ENCODE data around the gene BBS4. TPM values are rescaled to one million over a fixed set of nuclear protein-coding genes. Genes with fewer than 3 reads are reported as not detected.
"Not testable (repeated sequence)": the region's sequence is repeated elsewhere in the genome, so short reads cannot be mapped to it uniquely, and the experiment has no call there.

BBS4 gene
- total RNA-seq: 7.5 and 11.3 TPM in 2 replicates
- polyA plus RNA-seq: 5.8 and 6.8 TPM in 2 replicates
- polyA plus RNA-seq (2011; cell fraction: cytosol; rRNA removed): 7.6 and 7.9 TPM in 2 replicates
- 26.2 and 29.4 TPM in 2 replicates for polyA plus RNA-seq (2011; cell fraction: nucleus; rRNA removed)
- polyA plus RNA-seq (2012): 6.9 and 10.7 TPM in 2 replicates
- polyA minus RNA-seq: 16.0 TPM in 2 replicates
- polyA minus RNA-seq (2011; cell fraction: cytosol; rRNA and poly(A)+ RNA removed): 5.4 TPM
- polyA minus RNA-seq (2011; cell fraction: nucleus; rRNA and poly(A)+ RNA removed): 14.5 and 21.5 TPM in 2 replicates
- percentile 51 among the genes with signal in this experiment for Bru-seq, nascent RNA
- BruChase-seq, experiment 1, labeled RNA remaining after a 6-hour chase: percentile 51 among the genes with signal in this experiment
- percentile 54 among the genes with signal in this experiment for BruChase-seq, experiment 2, labeled RNA remaining after a 2-hour chase
- long read RNA-seq, transcript BBS4-201 (16 exons, 2,490 nt): major isoform, 24 of 30 reads
- long read RNA-seq, partial matches to known transcripts: 0 of 30 reads
- long read RNA-seq, other reads (novel, unspliced or antisense): 5 of 30 reads

GRCh38 chr15:72685925-72686794, at the start of gene BBS4, which contains the start of gene HIGD2B:
BBS4 (plus strand) TSS chr15:72686207; CDS start chr15:72686228, 21 bp downstream.
HIGD2B (minus strand) TSS chr15:72686182; CDS start chr15:72676374, 9,808 bp downstream.
- H3K36me3 ChIP-seq (ENCODE audit: control insufficient read depth in 2 of 2, extremely low read depth in 1 of 2, insufficient read depth in 2 of 2, low read length in 2 of 2): no peaks in the 10 kb centered on the region
- ChIA-PET CTCF (interaction anchor here (0.9 to 3.2 kb wide), 6 partner anchors 12 to 98 kb away, joined by 3 to 11 read pairs (median 6); no protein-coding TSS in a partner anchor), POLR2A (no interaction called here)
- TSS peak; percentile 83 for BruUV-seq (replicated peaks)
- DNase-seq (ENCODE audit: low read depth, low spot score): peak; percentile 87
- dilution Hi-C loops (cut with MboI; ENCODE audit: extremely low pct_ligation_motif_present, low sequenced_read_pairs): no loop called here
- intact Hi-C loops (cut with micrococcal nuclease): loop anchor here (5.0 kb wide), 2 partner anchors 89 to 96 kb away; partner anchors contain the start of gene ADPGK
- peak; percentile 97 for FAIRE-seq
- peak within 1 kb of the TSS; percentile 95 for H2AFZ ChIP-seq (ENCODE audit: low read depth, low read length)
- H3K4me3 ChIP-seq (replicated peaks in 1 of 3; ENCODE audit: insufficient read depth in 1 of 3, low read depth in 1 of 3, low read length in 3 of 3): peak within 1 kb of the TSS; percentile 54 to 79 (median 72)
- TF ChIP-seq EZH2 (IDR thresholded peaks at IDR 0.05; ENCODE audit: borderline replicate concordance, low read depth, low read length, severe bottlenecking) (no peak), POLR2AphosphoS5 (IDR thresholded peaks at IDR 0.05; ENCODE audit: insufficient read depth, low read depth, low read length) (peak; percentile 39), JUN (IDR thresholded peaks at IDR 0.05; ENCODE audit: borderline replicate concordance, insufficient read depth, insufficient read length, low read depth) (no peak), POLR2A (IDR thresholded peaks at IDR 0.05; ENCODE audit: low read depth, low read length) (peak; percentile 62)
- H3K79me2 ChIP-seq (ENCODE audit: control insufficient read depth, insufficient read depth, low read length): no peaks in the 10 kb centered on the region
- H3K9me3 ChIP-seq (replicated peaks; ENCODE audit: control insufficient read depth, insufficient read depth, low read length): no peaks in the 10 kb centered on the region
- peak within 1 kb of the TSS; percentile 93 for H3K4me2 ChIP-seq (ENCODE audit: insufficient read depth, low read length)
- peaks cover 9% of the 10 kb centered on the region for H3K4me1 ChIP-seq (ENCODE audit: control insufficient read depth, extremely low read depth, insufficient read depth, low read length)
- H3K27ac ChIP-seq (ENCODE audit: insufficient read depth, low read depth, low read length): peak within 1 kb of the TSS; percentile 67
- H3K9ac ChIP-seq (replicated peaks; ENCODE audit: extremely low read depth, insufficient read depth, low read length): peak within 1 kb of the TSS; percentile 72
- no peaks in the 10 kb centered on the region for H3K9me1 ChIP-seq (replicated peaks; ENCODE audit: control insufficient read depth, extremely low read depth, insufficient read depth, low read length)
- no peaks in the 10 kb centered on the region for H4K20me1 ChIP-seq (replicated peaks; ENCODE audit: control insufficient read depth, extremely low read depth, insufficient read depth, low read length)
- no peaks in the 10 kb centered on the region for H3K27me3 ChIP-seq (ENCODE audit: control insufficient read depth in 2 of 2, insufficient read depth in 2 of 2, low read length in 2 of 2)

GRCh38 chr15:72636519-72637282, 49.3 kb upstream of the BBS4 start:
- H2AFZ ChIP-seq (ENCODE audit: low read depth, low read length): not testable (repeated sequence)

GRCh38 chr15:72639759-72640483, 46.1 kb upstream of the BBS4 start:
- H3K27me3 ChIP-seq (ENCODE audit: control insufficient read depth in 2 of 2, insufficient read depth in 2 of 2, low read length in 2 of 2); H3K4me1 ChIP-seq (ENCODE audit: control insufficient read depth, extremely low read depth, insufficient read depth, low read length); H3K4me2 ChIP-seq (ENCODE audit: insufficient read depth, low read length); H3K36me3 ChIP-seq (ENCODE audit: control insufficient read depth in 2 of 2, extremely low read depth in 1 of 2, insufficient read depth in 2 of 2, low read length in 2 of 2); H3K79me2 ChIP-seq (ENCODE audit: control insufficient read depth, insufficient read depth, low read length); dilution Hi-C loops (cut with MboI; ENCODE audit: extremely low pct_ligation_motif_present, low sequenced_read_pairs); CTCF ChIA-PET; H3K9me1 ChIP-seq (replicated peaks; ENCODE audit: control insufficient read depth, extremely low read depth, insufficient read depth, low read length); H3K4me3 ChIP-seq (replicated peaks in 1 of 3; ENCODE audit: insufficient read depth in 1 of 3, low read depth in 1 of 3, low read length in 3 of 3); DNase-seq (ENCODE audit: low read depth, low spot score); intact Hi-C loops (cut with micrococcal nuclease); POLR2A ChIA-PET; BruUV-seq (replicated peaks); H3K27ac ChIP-seq (ENCODE audit: insufficient read depth, low read depth, low read length); H3K9me3 ChIP-seq (replicated peaks; ENCODE audit: control insufficient read depth, insufficient read depth, low read length); FAIRE-seq; H3K9ac ChIP-seq (replicated peaks; ENCODE audit: extremely low read depth, insufficient read depth, low read length); H2AFZ ChIP-seq (ENCODE audit: low read depth, low read length); H4K20me1 ChIP-seq (replicated peaks; ENCODE audit: control insufficient read depth, extremely low read depth, insufficient read depth, low read length): not testable (repeated sequence)

More at GRCh38 chr15:72636519-72637282, 49.3 kb upstream of the BBS4 start:
- H3K9me1 ChIP-seq (replicated peaks; ENCODE audit: control insufficient read depth, extremely low read depth, insufficient read depth, low read length); dilution Hi-C loops (cut with MboI; ENCODE audit: extremely low pct_ligation_motif_present, low sequenced_read_pairs); H3K79me2 ChIP-seq (ENCODE audit: control insufficient read depth, insufficient read depth, low read length); CTCF ChIA-PET; POLR2A ChIA-PET; intact Hi-C loops (cut with micrococcal nuclease); H3K36me3 ChIP-seq (ENCODE audit: control insufficient read depth in 2 of 2, extremely low read depth in 1 of 2, insufficient read depth in 2 of 2, low read length in 2 of 2); H3K4me2 ChIP-seq (ENCODE audit: insufficient read depth, low read length); H4K20me1 ChIP-seq (replicated peaks; ENCODE audit: control insufficient read depth, extremely low read depth, insufficient read depth, low read length); H3K9me3 ChIP-seq (replicated peaks; ENCODE audit: control insufficient read depth, insufficient read depth, low read length); H3K9ac ChIP-seq (replicated peaks; ENCODE audit: extremely low read depth, insufficient read depth, low read length); H3K27me3 ChIP-seq (ENCODE audit: control insufficient read depth in 2 of 2, insufficient read depth in 2 of 2, low read length in 2 of 2); H3K4me1 ChIP-seq (ENCODE audit: control insufficient read depth, extremely low read depth, insufficient read depth, low read length); H3K27ac ChIP-seq (ENCODE audit: insufficient read depth, low read depth, low read length): not testable (repeated sequence)
- DNase-seq (ENCODE audit: low read depth, low spot score) (peak; percentile 64), FAIRE-seq (peak; percentile 96)
- BruUV-seq (replicated peaks): TSS peak; percentile 97
- peak overlapping the region in 1 of 3 experiments; percentile 17 for H3K4me3 ChIP-seq (replicated peaks in 1 of 3; ENCODE audit: insufficient read depth in 1 of 3, low read depth in 1 of 3, low read length in 3 of 3)
